HG02588 (cell line): Measurements from ENCODE around the gene PKDREJ.

Experiments used
- ATAC-seq: cut with Tn5 transposase; IDR thresholded peaks from one replicate; pipeline ENCODE4 v1.9.1; 2021; ENCODE audit warnings: mild to moderate bottlenecking, moderate library complexity; ENCODE audit not compliant: unreplicated experiment

Gene PKDREJ

GRCh38 chr22:46290121-46290842 lies 27.1 kb upstream of the PKDREJ start:
- no peak for ATAC-seq

GRCh38 chr22:46289244-46289891 lies 26.2 kb upstream of the PKDREJ start:
- ATAC-seq = no peak

- ATAC-seq = no peak
Measured at GRCh38 chr22:46288846-46289243, 25.7 kb upstream of the PKDREJ start.

GRCh38 chr22:46287873-46288751 lies 25.0 kb upstream of the PKDREJ start:
- peak; percentile 54 for ATAC-seq

- ATAC-seq = no peak
Measured at GRCh38 chr22:46286941-46287872, 24.1 kb upstream of the PKDREJ start.

- no peak for ATAC-seq
Measured at GRCh38 chr22:46286006-46286405, 22.9 kb upstream of the PKDREJ start.

- no peak for ATAC-seq
Measured at GRCh38 chr22:46281866-46282678, 18.9 kb upstream of the PKDREJ start.

- no peak for ATAC-seq
Measured at GRCh38 chr22:46280999-46281623, 18.0 kb upstream of the PKDREJ start.

- ATAC-seq = no peak
Measured at GRCh38 chr22:46280063-46280817, 17.1 kb upstream of the PKDREJ start.

GRCh38 chr22:46278656-46279645 lies 15.8 kb upstream of the PKDREJ start:
- ATAC-seq = no peak

GRCh38 chr22:46276563-46276962 lies 13.4 kb upstream of the PKDREJ start:
- ATAC-seq = no peak

- no peak for ATAC-seq
Measured at GRCh38 chr22:46275455-46276122, 12.4 kb upstream of the PKDREJ start.

GRCh38 chr22:46274381-46274780 lies 11.2 kb upstream of the PKDREJ start:
- no peak for ATAC-seq

- ATAC-seq = no peak
Measured at GRCh38 chr22:46273432-46274148, 10.4 kb upstream of the PKDREJ start.

GRCh38 chr22:46272762-46273431 lies 9.8 kb upstream of the PKDREJ start:
- ATAC-seq = no peak

GRCh38 chr22:46272196-46272595 lies 9.1 kb upstream of the PKDREJ start:
- no peak for ATAC-seq
